Measurements from ENCODE around the gene PLEKHH2. TPM values are rescaled to one million over a fixed set of nuclear protein-coding genes. Genes with fewer than 3 reads are reported as not detected.
"Not testable (repeated sequence)": the region's sequence is repeated elsewhere in the genome, so short reads cannot be mapped to it uniquely, and the experiment has no call there.

PLEKHH2 gene
- total and polyA plus RNA-seq, 2 of the 13 experiments (the other 11 are each of a cell fraction or from before 2014, with no cell fraction given) = 1.1 to 3.0 TPM

GRCh38 chr2:43698140-43698539, 61.1 kb downstream of the PLEKHH2 start:
- FAIRE-seq; H3K36me3 ChIP-seq (replicated peaks in 1 of 2; ENCODE audit: control insufficient read depth in 1 of 2, insufficient read depth in 2 of 2, low read length in 2 of 2); H3K9me3 ChIP-seq (ENCODE audit: low read length); H3K4me1 ChIP-seq (ENCODE audit: insufficient read depth, low read length); H3K9ac ChIP-seq (ENCODE audit: insufficient read depth, low read depth, low read length); H3K79me2 ChIP-seq (ENCODE audit: insufficient read depth, low read length); H3K4me2 ChIP-seq (ENCODE audit: low read depth, low read length); H2AFZ ChIP-seq (ENCODE audit: low read length); DNase-seq (ENCODE audit: low spot score); H3K27ac ChIP-seq (ENCODE audit: extremely low read length, insufficient read depth, low read length); CTCF ChIA-PET (ENCODE audit: low intra/inter-chr PET ratio, low total read pairs); POLR2A ChIA-PET; BruUV-seq (replicated peaks); in situ Hi-C loops (cut with HindIII; ENCODE audit: extremely low pct_ligation_motif_present, low pct_unique_long_range_greater_than_20kb); H4K20me1 ChIP-seq (ENCODE audit: insufficient read depth, low read length); H3K4me3 ChIP-seq (replicated peaks in 1 of 3; ENCODE audit: insufficient read depth in 1 of 3, low read depth in 2 of 3, low read length in 3 of 3); H3K27me3 ChIP-seq (ENCODE audit: control insufficient read depth in 1 of 2, insufficient read depth in 2 of 2, low read length in 2 of 2); TF ChIP-seq NR2F6 (IDR thresholded peaks at IDR 0.05): not testable (repeated sequence)
- intact Hi-C loops (cut with micrococcal nuclease; ENCODE audit: unreplicated experiment) = loop anchor here (2.0 kb wide), 1 partner anchor 47 kb away; no protein-coding TSS in a partner anchor
- 53% methylated on average over 6 of the region's 6 CpGs for WGBS (ENCODE audit: low lambda C conversion rate)
- peak; percentile 52; the same call in 1 of the 2 replicates for TF ChIP-seq ZNF362 (CRISPR knock-in tag; IDR thresholded peaks at IDR 0.05; ENCODE audit: borderline replicate concordance)
- peak; percentile 54; the same call in 1 of the 2 replicates for TF ChIP-seq NR2F6 (CRISPR knock-in tag; IDR thresholded peaks at IDR 0.05)
- TF ChIP-seq HNF4A (CRISPR knock-in tag; IDR thresholded peaks at IDR 0.05) = 0 out of 2 replicates have a peak, but pooled peaks have one; percentile 15
- 0 out of 3 replicates have a peak, but pooled peaks have one; percentile 42 for ATAC-seq

GRCh38 chr2:43699761-43700160, 62.7 kb downstream of the PLEKHH2 start:
- H2AFZ ChIP-seq (ENCODE audit: low read length) = no peak overlapping the region
- H3K9me3 ChIP-seq (ENCODE audit: low read length) = no peaks in the 10 kb centered on the region
- ChIA-PET CTCF (ENCODE audit: low intra/inter-chr PET ratio, low total read pairs) (no interaction called here), POLR2A (no interaction called here)
- H3K79me2 ChIP-seq (ENCODE audit: insufficient read depth, low read length) = no peaks in the 10 kb centered on the region
- BruUV-seq (replicated peaks) = no TSS peak
- H3K4me2 ChIP-seq (ENCODE audit: low read depth, low read length) = no peak overlapping the region
- H3K4me1 ChIP-seq (ENCODE audit: insufficient read depth, low read length) = peaks cover 7% of the 10 kb centered on the region
- no peak overlapping the region for H3K27ac ChIP-seq (ENCODE audit: extremely low read length, insufficient read depth, low read length)
- intact Hi-C loops (cut with micrococcal nuclease; ENCODE audit: unreplicated experiment) (loop anchor here (2.0 kb wide), 1 partner anchor 49 kb away; no protein-coding TSS in a partner anchor), in situ Hi-C loops (cut with HindIII; ENCODE audit: extremely low pct_ligation_motif_present, low pct_unique_long_range_greater_than_20kb) (no loop called here)
- no peak overlapping the region for H3K4me3 ChIP-seq (replicated peaks in 1 of 3; ENCODE audit: insufficient read depth in 1 of 3, low read depth in 2 of 3, low read length in 3 of 3)
- no peaks in the 10 kb centered on the region for H3K36me3 ChIP-seq (replicated peaks in 1 of 2; ENCODE audit: control insufficient read depth in 1 of 2, insufficient read depth in 2 of 2, low read length in 2 of 2)
- no peaks in the 10 kb centered on the region for H4K20me1 ChIP-seq (ENCODE audit: insufficient read depth, low read length)
- H3K9ac ChIP-seq (ENCODE audit: insufficient read depth, low read depth, low read length) = no peak overlapping the region
- ATAC-seq (no peak), FAIRE-seq (no peak), DNase-seq (ENCODE audit: low spot score) (no peak)
- WGBS (ENCODE audit: low lambda C conversion rate) = 49% methylated on average over 3 of the region's 3 CpGs
- H3K27me3 ChIP-seq (ENCODE audit: control insufficient read depth in 1 of 2, insufficient read depth in 2 of 2, low read length in 2 of 2) = no peaks in the 10 kb centered on the region
- TF ChIP-seq STAT6 (CRISPR knock-in tag; IDR thresholded peaks at IDR 0.05; ENCODE audit: borderline replicate concordance) (no peak), ZNF678 (CRISPR knock-in tag; IDR thresholded peaks at IDR 0.05) (no peak), SIN3A (IDR thresholded peaks at IDR 0.05; ENCODE audit: borderline replicate concordance, low read depth, low read length) (no peak), TARDBP (CRISPR knock-in tag; IDR thresholded peaks at IDR 0.05) (no peak), ELF3 (CRISPR knock-in tag; IDR thresholded peaks at IDR 0.05) (no peak), ZNF101 (CRISPR knock-in tag; IDR thresholded peaks at IDR 0.05; ENCODE audit: borderline replicate concordance, low read depth) (no peak), POLR2AphosphoS2 (IDR thresholded peaks at IDR 0.05; ENCODE audit: low read depth, low read length) (no peak), ARNTL (CRISPR knock-in tag; IDR thresholded peaks at IDR 0.05) (no peak), ZMAT3 (CRISPR knock-in tag; conservative IDR thresholded peaks at IDR 0.05) (no peak), FOXM1 (CRISPR knock-in tag; IDR thresholded peaks at IDR 0.05) (no peak), ZNF3 (CRISPR knock-in tag; IDR thresholded peaks at IDR 0.05) (no peak), TCF7L2 (IDR thresholded peaks at IDR 0.05; ENCODE audit: low read depth, low read length) (no peak)
- TF ChIP-seq, protein P1, sequence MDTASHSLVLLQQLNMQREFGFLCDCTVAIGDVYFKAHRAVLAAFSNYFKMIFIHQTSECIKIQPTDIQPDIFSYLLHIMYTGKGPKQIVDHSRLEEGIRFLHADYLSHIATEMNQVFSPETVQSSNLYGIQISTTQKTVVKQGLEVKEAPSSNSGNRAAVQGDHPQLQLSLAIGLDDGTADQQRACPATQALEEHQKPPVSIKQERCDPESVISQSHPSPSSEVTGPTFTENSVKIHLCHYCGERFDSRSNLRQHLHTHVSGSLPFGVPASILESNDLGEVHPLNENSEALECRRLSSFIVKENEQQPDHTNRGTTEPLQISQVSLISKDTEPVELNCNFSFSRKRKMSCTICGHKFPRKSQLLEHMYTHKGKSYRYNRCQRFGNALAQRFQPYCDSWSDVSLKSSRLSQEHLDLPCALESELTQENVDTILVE (CRISPR knock-in tag; IDR thresholded peaks at IDR 0.05) = no peak
